OCI-LY3 (cell line): ENCODE results near the gene FGD5.
A peak's percentile ranks its signal among the peaks of the same experiment; 100 is the strongest.

Experiments used
- H2AFZ ChIP-seq: fragments of 200-600, 300-600 bp; shearing (Covaris generic); 2 replicates; pipeline ENCODE4 v1.6.0; 2014; ENCODE audit warnings: antibody characterized with exemption, low read depth, low read length
- H3K27ac ChIP-seq: fragments of 200-600, 300-600 bp; sonication (generic); 2 replicates; pipeline ENCODE4 v1.5.1; 2014; ENCODE audit warnings: mild to moderate bottlenecking, low read length, moderate library complexity, mixed read lengths
- H3K27me3 ChIP-seq: fragments of 200-600, 300-600 bp; sonication (generic); 2 replicates; pipeline ENCODE4 v1.6.1; 2014; ENCODE audit warnings: low read depth, low read length, mixed read lengths
- H3K36me3 ChIP-seq: fragments of 200-600, 300-600 bp; sonication (generic); replicated peaks from 2 replicates; pipeline ENCODE3; 2014; ENCODE audit warnings: low read depth, low read length, mixed read lengths
- H3K4me1 ChIP-seq: fragments of 300-600, 200-600 bp; sonication (generic); 2 replicates; pipeline ENCODE4 v1.6.1; 2014; ENCODE audit warnings: low read length, mixed read lengths
- H3K4me2 ChIP-seq: fragments of 200-600, 300-600 bp; sonication (generic); 2 replicates; pipeline ENCODE4 v1.6.1; 2014; ENCODE audit warnings: low read length, mixed read lengths
- H3K4me3 ChIP-seq: fragments of 300-600, 200-600 bp; sonication (generic); 2 replicates; pipeline ENCODE4 v1.5.1; 2014; ENCODE audit warnings: antibody characterized with exemption, mild to moderate bottlenecking, low read length, moderate library complexity
- H3K79me2 ChIP-seq: fragments of 300-600, 200-600 bp; shearing (Covaris generic); 2 replicates; pipeline ENCODE4 v1.6.1; 2014; ENCODE audit warnings: mild to moderate bottlenecking, low read length, mixed read lengths
- H3K9ac ChIP-seq: fragments of 300-600, 200-600 bp; shearing (Covaris generic); 2 replicates; pipeline ENCODE4 v1.6.0; 2014; ENCODE audit warnings: mild to moderate bottlenecking, low read length, moderate library complexity
- H3K9me3 ChIP-seq: fragments of 200-600, 300-600 bp; shearing (Covaris generic); 2 replicates; pipeline ENCODE4 v1.6.1; 2014; ENCODE audit warnings: low read length, mixed read lengths; ENCODE audit not compliant: insufficient read depth
- H4K20me1 ChIP-seq: fragments of 200-600, 300-600 bp; sonication (generic); 2 replicates; pipeline ENCODE4 v1.6.1; 2016; ENCODE audit warnings: low read length, mixed read lengths; ENCODE audit not compliant: insufficient read depth
- EZH2phosphoT487 ChIP-seq: fragments of 200-600 bp; shearing (Covaris generic); IDR thresholded peaks from 2 replicates; pipeline ENCODE4 v1.6.1; 2018; ENCODE audit warnings: antibody characterized with exemption, mixed run types, low read depth
- TF ChIP-seq, protein P1 (sequence below): fragments of 200-600, 300-600 bp; sonication (generic); IDR thresholded peaks from 2 replicates; pipeline ENCODE4 v1.5.1; 2014; ENCODE audit warnings: antibody characterized with exemption, low read length, low read depth

FGD5 gene

DNA sequence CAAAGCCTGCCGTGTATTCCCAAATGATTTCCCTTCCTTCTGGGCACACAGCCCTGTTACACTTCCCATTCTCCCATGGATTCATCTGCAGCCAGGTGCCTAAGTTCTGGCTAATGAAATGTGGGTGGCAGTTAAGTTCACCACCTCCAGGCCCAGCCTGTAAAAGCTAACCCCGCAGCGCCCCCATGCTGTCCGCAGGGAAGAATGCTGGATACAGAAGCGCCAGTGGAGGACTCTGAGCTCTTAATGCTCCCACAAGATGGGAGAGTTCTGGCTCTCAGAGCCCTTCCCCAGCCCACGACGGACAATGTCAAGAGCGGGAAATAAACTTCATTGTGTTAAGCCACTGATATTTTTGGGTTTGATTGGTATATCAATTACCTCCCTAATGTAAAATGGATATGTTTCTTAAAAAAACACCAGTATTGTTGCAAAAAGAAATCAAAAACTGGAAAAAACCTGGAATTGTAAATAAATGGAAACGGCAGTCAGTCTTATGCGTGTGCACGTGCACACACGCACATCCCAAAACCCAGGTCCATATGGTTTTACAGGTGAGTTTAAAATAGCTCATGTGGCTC lies 37.7 kb upstream of the FGD5 start:
- no peak overlapping the region for H3K27ac ChIP-seq
- H3K4me1 ChIP-seq, result no peaks in the 10 kb centered on the region
- 0 out of 2 replicates have a peak, but pooled peaks cover 4% of the 10 kb centered on the region for H3K27me3 ChIP-seq
- H3K36me3 ChIP-seq, result no peaks in the 10 kb centered on the region
- H3K79me2 ChIP-seq, result no peaks in the 10 kb centered on the region
- no peak overlapping the region for H2AFZ ChIP-seq
- no peak for TF ChIP-seq EZH2phosphoT487
- TF ChIP-seq, protein P1, sequence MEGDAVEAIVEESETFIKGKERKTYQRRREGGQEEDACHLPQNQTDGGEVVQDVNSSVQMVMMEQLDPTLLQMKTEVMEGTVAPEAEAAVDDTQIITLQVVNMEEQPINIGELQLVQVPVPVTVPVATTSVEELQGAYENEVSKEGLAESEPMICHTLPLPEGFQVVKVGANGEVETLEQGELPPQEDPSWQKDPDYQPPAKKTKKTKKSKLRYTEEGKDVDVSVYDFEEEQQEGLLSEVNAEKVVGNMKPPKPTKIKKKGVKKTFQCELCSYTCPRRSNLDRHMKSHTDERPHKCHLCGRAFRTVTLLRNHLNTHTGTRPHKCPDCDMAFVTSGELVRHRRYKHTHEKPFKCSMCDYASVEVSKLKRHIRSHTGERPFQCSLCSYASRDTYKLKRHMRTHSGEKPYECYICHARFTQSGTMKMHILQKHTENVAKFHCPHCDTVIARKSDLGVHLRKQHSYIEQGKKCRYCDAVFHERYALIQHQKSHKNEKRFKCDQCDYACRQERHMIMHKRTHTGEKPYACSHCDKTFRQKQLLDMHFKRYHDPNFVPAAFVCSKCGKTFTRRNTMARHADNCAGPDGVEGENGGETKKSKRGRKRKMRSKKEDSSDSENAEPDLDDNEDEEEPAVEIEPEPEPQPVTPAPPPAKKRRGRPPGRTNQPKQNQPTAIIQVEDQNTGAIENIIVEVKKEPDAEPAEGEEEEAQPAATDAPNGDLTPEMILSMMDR, result peak; percentile 97
- no peak overlapping the region for H3K4me3 ChIP-seq
- H3K9me3 ChIP-seq, result 0 out of 2 replicates have a peak, but pooled peaks cover 5% of the 10 kb centered on the region
- H3K9ac ChIP-seq, result no peak overlapping the region
- H3K4me2 ChIP-seq, result no peak overlapping the region
- H4K20me1 ChIP-seq, result no peaks in the 10 kb centered on the region

DNA sequence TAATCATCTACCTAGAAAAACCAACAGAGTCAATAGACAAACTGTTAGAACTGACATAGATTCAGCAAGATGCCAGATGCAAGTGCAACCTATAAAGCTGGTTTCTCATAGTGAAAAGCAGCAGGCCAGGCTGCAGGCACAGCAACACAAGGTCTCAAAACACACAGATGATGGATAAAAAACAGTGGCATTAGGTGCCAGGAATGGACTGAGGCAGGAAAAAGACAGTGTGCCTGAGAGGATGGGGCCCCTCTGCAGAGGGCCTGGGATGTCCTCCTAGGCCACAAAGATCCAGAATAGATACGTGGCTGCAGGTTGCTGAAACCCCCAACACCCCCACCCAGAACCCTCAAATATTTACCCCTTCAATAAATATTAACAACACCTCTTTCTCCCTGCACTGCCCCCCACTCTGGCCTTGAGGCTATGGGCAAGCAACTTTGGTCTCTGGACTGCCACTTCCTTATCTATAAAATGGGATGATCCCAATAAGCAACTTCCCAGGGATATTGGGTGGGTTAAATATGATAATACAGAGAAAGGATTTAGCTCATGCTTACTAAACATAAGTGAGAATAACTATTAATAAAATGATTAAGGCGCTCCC lies 35.2 kb upstream of the FGD5 start:
- Histone ChIP-seq H3K9me3 (0 out of 2 replicates have a peak, but pooled peaks cover 4% of the 10 kb centered on the region), H3K4me3 (no peak overlapping the region), H4K20me1 (no peaks in the 10 kb centered on the region), H3K4me1 (no peaks in the 10 kb centered on the region), H3K9ac (no peak overlapping the region), H3K79me2 (no peaks in the 10 kb centered on the region), H3K27me3 (0 out of 2 replicates have a peak, but pooled peaks cover 17% of the 10 kb centered on the region), H3K4me2 (no peak overlapping the region), H2AFZ (no peak overlapping the region), H3K27ac (no peak overlapping the region), H3K36me3 (no peaks in the 10 kb centered on the region)
- no peak for TF ChIP-seq EZH2phosphoT487
- TF ChIP-seq, protein P1, result no peak

DNA sequence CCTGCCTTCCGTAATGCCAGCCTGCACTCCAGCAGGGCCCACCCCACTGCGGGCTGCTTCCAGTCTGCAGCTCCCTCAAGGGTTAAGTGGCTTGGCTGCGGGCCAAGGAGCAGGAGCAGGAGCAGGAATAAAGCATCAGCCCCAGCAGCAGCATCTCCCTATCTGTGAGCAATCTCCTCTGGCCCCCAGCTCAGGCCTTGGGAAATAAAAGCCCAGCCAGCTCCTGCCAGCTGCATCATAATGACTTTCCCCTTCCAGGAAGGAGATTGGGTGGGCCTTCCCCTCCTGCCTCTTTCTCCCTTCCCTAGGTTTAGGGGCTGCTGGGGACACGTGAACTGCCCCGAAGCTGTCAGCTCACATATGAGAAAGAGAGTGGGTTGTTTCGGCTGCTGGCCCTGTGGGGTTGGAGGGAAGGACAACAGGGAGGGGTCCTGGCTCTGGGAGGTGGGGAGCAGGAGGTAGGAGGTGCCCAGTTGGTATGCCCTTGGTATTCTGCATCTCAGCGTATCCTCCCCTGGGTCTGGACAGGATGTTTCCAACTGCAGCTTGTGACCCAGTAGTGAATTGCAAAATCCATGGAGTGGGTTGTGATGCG lies 34.6 kb upstream of the FGD5 start:
- no peak for TF ChIP-seq EZH2phosphoT487
- TF ChIP-seq, protein P1, result no peak
- H4K20me1 ChIP-seq, result no peaks in the 10 kb centered on the region
- H3K79me2 ChIP-seq, result no peaks in the 10 kb centered on the region
- no peak overlapping the region for H3K27ac ChIP-seq
- H3K4me2 ChIP-seq, result no peak overlapping the region
- H3K27me3 ChIP-seq, result peaks cover 17% of the 10 kb centered on the region; the same call in 1 of the 2 replicates
- H3K9me3 ChIP-seq, result no peaks in the 10 kb centered on the region
- no peaks in the 10 kb centered on the region for H3K4me1 ChIP-seq
- no peak overlapping the region for H2AFZ ChIP-seq
- H3K36me3 ChIP-seq, result no peaks in the 10 kb centered on the region
- no peak overlapping the region for H3K9ac ChIP-seq
- no peak overlapping the region for H3K4me3 ChIP-seq
